Adrenal gland (tissue), 5 donors: ENCODE results near the gene ZYX.

Source experiments
- CTCF ChIP-seq, 6 experiments: fragments of 450-650 bp in 4 of 6; fragments of 200-600 bp in 2 of 6; sonication (generic) in 1 of 6; IDR thresholded peaks; 1 replicate in 5 of 6; 2 replicates in 1 of 6; pipeline versions ENCODE4 v1.5.1 to v1.8.0; 2016 to 2021; ENCODE audit warnings: antibody characterized with exemption in 6 of 6, mild to moderate bottlenecking in 2 of 6, moderate library complexity in 1 of 6
- POLR2A ChIP-seq, 2 donors: fragments of 450-650 bp; IDR thresholded peaks; one replicate each; pipeline ENCODE4 v1.6.1; 2017; ENCODE audit warnings: antibody characterized with exemption in 2 of 2, mild to moderate bottlenecking in 2 of 2, moderate library complexity in 1 of 2
- donor health status: DM: no; HTN: no; CAD: no.

GRCh38 chr7:143337216-143337615 is 43.9 kb upstream of the ZYX start:
- no peak for TF ChIP-seq CTCF (IDR thresholded peaks at IDR 0.05)
- TF ChIP-seq POLR2A (IDR thresholded peaks at IDR 0.05): no peak
